GM10266 (cell line): Measurements from ENCODE around the gene GARIN5A.

Source experiments
- DNase-seq: peaks from one replicate; pipeline ENCODE4 v3.0.0; 2012; ENCODE audit errors: extremely low spot score
- TF ChIP-seq, protein P1 (sequence below): IDR thresholded peaks from 2 replicates; pipeline ENCODE4 v1.5.1; 2012; ENCODE audit warnings: mild to moderate bottlenecking, low read depth; ENCODE audit not compliant: control insufficient read depth, insufficient read depth; ENCODE audit errors: missing control alignments

Gene GARIN5A

GRCh38 chr19:50508843-50509190 lies 32.2 kb upstream of the GARIN5A start:
- no peak for DNase-seq
- TF ChIP-seq, protein P1, sequence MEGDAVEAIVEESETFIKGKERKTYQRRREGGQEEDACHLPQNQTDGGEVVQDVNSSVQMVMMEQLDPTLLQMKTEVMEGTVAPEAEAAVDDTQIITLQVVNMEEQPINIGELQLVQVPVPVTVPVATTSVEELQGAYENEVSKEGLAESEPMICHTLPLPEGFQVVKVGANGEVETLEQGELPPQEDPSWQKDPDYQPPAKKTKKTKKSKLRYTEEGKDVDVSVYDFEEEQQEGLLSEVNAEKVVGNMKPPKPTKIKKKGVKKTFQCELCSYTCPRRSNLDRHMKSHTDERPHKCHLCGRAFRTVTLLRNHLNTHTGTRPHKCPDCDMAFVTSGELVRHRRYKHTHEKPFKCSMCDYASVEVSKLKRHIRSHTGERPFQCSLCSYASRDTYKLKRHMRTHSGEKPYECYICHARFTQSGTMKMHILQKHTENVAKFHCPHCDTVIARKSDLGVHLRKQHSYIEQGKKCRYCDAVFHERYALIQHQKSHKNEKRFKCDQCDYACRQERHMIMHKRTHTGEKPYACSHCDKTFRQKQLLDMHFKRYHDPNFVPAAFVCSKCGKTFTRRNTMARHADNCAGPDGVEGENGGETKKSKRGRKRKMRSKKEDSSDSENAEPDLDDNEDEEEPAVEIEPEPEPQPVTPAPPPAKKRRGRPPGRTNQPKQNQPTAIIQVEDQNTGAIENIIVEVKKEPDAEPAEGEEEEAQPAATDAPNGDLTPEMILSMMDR = no peak

DNA sequence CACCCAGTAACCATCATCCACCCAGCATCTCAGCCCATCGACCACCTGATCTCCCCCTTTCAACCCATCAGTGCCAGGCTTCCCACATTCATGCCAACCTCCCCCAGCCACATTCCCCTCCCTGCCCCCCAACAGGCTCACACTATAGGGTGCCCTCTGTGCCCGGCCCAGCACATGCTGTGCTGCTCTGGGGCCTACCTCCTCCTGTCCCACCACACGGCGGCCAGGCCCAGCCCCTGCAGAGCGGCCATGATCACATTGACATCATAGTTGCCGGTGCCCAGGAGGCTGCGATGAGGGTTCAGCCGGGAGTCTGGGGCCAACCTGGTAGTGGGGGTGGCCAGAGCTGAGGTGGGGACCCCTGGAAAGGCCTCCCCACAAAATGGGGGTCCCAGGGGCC lies 30.7 kb upstream of the GARIN5A start:
- TF ChIP-seq, protein P1 = no peak
- no peak for DNase-seq

GRCh38 chr19:50506700-50507099 lies 30.1 kb upstream of the GARIN5A start:
- TF ChIP-seq, protein P1 = no peak
- DNase-seq = no peak

GRCh38 chr19:50505856-50506611 lies 29.4 kb upstream of the GARIN5A start:
- TF ChIP-seq, protein P1 = no peak

DNA sequence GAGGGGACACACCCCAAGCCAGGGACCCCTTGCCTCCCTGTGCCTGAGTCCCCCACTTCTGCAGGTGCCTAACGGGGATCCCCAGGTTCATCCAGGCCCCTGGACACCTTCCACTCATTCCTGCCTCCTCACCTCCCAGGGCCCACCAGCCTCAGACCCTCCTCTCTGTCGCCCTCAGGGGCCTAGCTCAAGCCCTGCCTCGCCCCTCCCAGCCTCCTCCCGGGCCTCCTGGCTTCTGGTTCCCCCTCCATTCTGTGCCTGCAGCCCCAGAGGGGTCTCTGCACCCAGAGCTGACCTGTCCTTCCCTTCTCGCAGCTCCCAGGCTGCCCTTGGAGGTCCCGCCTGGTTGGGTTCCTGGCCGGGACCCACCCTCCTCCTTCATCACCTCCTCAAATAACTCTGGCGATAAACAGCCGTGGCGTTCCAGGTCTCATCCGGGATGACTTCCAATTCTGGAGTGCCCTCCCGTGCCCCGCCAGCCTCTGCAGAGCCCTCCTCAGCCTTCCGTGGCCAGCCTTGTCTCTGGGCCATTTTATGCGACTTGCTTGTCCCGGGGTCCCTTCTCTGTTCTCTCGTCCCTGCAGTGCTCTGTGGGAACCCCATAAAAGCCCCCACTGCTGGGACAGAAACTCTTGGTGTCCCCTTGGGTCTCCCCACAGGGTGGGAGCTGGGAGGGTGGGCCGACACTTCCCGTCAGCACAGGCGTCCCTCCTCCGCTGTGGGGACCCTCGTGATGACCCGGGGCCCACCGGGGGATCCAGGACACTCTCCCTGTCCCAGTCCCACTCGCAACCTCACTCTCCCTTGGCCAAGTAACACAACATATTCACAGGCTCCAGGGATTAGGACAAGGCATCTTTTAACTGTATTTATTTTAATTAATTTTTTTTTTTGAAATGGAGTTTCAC lies 25.2 kb upstream of the GARIN5A start:
- no peak for DNase-seq

More at GRCh38 chr19:50505856-50506611, 29.4 kb upstream of the GARIN5A start:
- no peak for DNase-seq

DNA sequence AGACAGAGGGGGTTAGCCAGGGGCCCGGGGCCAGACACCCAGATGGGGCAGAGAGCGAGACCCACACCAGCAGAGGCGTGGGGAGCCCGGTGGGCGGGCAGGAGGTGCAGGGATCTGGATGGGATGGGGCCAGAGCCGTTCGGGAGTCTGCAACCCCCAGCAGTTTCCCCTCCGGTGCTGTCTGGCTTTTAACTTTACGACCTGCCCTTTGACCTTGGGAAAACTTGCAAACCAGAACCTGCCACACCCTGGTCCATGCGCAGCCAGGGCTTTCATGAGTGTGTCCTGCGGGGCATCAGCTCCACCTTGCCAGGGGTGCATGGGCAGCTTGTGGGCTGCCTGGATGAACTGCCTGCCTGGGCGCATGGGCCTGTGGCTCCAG lies 24.5 kb upstream of the GARIN5A start:
- TF ChIP-seq, protein P1 = no peak
- no peak for DNase-seq

More for the DNA sequence above, 25.2 kb upstream of the GARIN5A start:
- TF ChIP-seq, protein P1 = no peak

DNA sequence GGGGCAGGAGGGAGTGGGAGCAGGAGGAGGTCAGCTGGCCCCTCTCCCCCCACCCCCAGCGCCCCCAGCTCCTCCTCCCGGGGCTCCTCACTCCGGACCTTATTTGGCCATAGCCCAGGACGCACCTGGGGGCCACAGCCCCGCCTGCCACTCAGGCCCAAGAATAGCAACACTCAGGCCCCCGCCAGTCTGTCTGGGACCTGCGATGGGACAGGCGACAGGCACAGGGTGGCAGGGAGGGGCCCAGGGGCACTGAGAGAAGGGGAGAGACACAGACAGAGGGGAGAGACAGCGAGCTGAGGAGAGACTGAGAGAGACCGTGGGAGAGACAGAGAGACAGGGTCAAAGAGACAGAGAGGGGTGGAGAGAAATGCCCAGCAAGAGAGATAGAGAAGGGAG lies 24.1 kb upstream of the GARIN5A start:
- no peak for DNase-seq
- TF ChIP-seq, protein P1 = no peak
